IPS-18a (cell line): Measurements from ENCODE around the gene THRSP.

Experiments used
- H3K27ac ChIP-seq: one replicate; pipeline ENCODE4 v1.5.1; 2013; ENCODE audit warnings: low read length
- H3K27me3 ChIP-seq: one replicate; pipeline ENCODE4 v1.6.1; 2013; ENCODE audit warnings: mild to moderate bottlenecking, low read length; ENCODE audit not compliant: control insufficient read depth, insufficient read depth
- H3K36me3 ChIP-seq: one replicate; pipeline ENCODE4 v1.6.1; 2013; ENCODE audit warnings: low read depth, low read length; ENCODE audit not compliant: control insufficient read depth
- H3K4me1 ChIP-seq: one replicate; pipeline ENCODE4 v1.6.1; 2013; ENCODE audit warnings: low read depth, low read length; ENCODE audit not compliant: control insufficient read depth
- H3K4me3 ChIP-seq: one replicate; pipeline ENCODE4 v1.5.1; 2013; ENCODE audit warnings: low read length
- H3K9ac ChIP-seq: one replicate; pipeline ENCODE4 v1.6.1; 2013; ENCODE audit warnings: mild to moderate bottlenecking, low read length, moderate library complexity
- H3K9me3 ChIP-seq: one replicate; pipeline ENCODE4 v1.6.1; 2013; ENCODE audit warnings: low read depth, low read length; ENCODE audit not compliant: control insufficient read depth

Gene THRSP

GRCh38 chr11:78110351-78110750 is 46.7 kb downstream of the THRSP start:
- peaks cover 37% of the 10 kb centered on the region for H3K36me3 ChIP-seq
- no peaks in the 10 kb centered on the region for H3K9me3 ChIP-seq
- H3K27ac ChIP-seq = no peak overlapping the region

GRCh38 chr11:78110830-78111229 is 47.2 kb downstream of the THRSP start:
- no peaks in the 10 kb centered on the region for H3K4me1 ChIP-seq
- H3K27ac ChIP-seq = no peak overlapping the region
- H3K9me3 ChIP-seq = no peaks in the 10 kb centered on the region
- H3K4me3 ChIP-seq = no peak overlapping the region
- H3K36me3 ChIP-seq = peaks cover 37% of the 10 kb centered on the region
- no peaks in the 10 kb centered on the region for H3K27me3 ChIP-seq
- H3K9ac ChIP-seq = no peak overlapping the region

More at GRCh38 chr11:78110351-78110750, 46.7 kb downstream of the THRSP start:
- Histone ChIP-seq H3K27me3 (no peaks in the 10 kb centered on the region), H3K4me3 (no peak overlapping the region), H3K9ac (no peak overlapping the region), H3K4me1 (no peaks in the 10 kb centered on the region)

- peaks cover 37% of the 10 kb centered on the region for H3K36me3 ChIP-seq
- no peak overlapping the region for H3K27ac ChIP-seq
- no peaks in the 10 kb centered on the region for H3K4me1 ChIP-seq
- H3K4me3 ChIP-seq = no peak overlapping the region
- H3K9me3 ChIP-seq = no peaks in the 10 kb centered on the region
- no peaks in the 10 kb centered on the region for H3K27me3 ChIP-seq
- no peak overlapping the region for H3K9ac ChIP-seq
These were observed 47.6 kb downstream of the THRSP start for GRCh38 chr11:78111298-78111697.

- peaks cover 43% of the 10 kb centered on the region for H3K36me3 ChIP-seq
- no peaks in the 10 kb centered on the region for H3K27me3 ChIP-seq
- no peak overlapping the region for H3K4me3 ChIP-seq
- no peaks in the 10 kb centered on the region for H3K9me3 ChIP-seq
- H3K9ac ChIP-seq = no peak overlapping the region
- H3K27ac ChIP-seq = no peak overlapping the region
- no peaks in the 10 kb centered on the region for H3K4me1 ChIP-seq
These were observed 49.1 kb downstream of the THRSP start for GRCh38 chr11:78112582-78113275.
